ENCODE data around the gene AGTR1. TPM values are rescaled to one million over a fixed set of nuclear protein-coding genes. Genes with fewer than 3 reads are reported as not detected.

Gene AGTR1
- total and polyA plus RNA-seq, 2 of the 13 experiments (the other 11 are each of a cell fraction or from before 2014, with no cell fraction given), result 0.64 to 1.5 TPM

- TF ChIP-seq MAZ (IDR thresholded peaks at IDR 0.05; ENCODE audit: borderline replicate concordance, low read depth, low read length) (no peak), MAZ (CRISPR knock-in tag; IDR thresholded peaks at IDR 0.05; ENCODE audit: low read depth) (peak; percentile 75), RBFOX2 (IDR thresholded peaks at IDR 0.05; ENCODE audit: low read depth, low read length) (peak; percentile 44; the same call in 1 of the 2 replicates), HES4 (CRISPR knock-in tag; IDR thresholded peaks at IDR 0.05; ENCODE audit: borderline replicate concordance) (no peak), FOSL1 (CRISPR knock-in tag; IDR thresholded peaks at IDR 0.05; ENCODE audit: borderline replicate concordance) (no peak), ZNF281 (CRISPR knock-in tag; IDR thresholded peaks at IDR 0.05; ENCODE audit: borderline replicate concordance) (no peak), MEIS1 (CRISPR knock-in tag; IDR thresholded peaks at IDR 0.05; ENCODE audit: borderline replicate concordance) (peak; percentile 72; the same call in 1 of the 2 replicates), ZNF34 (CRISPR knock-in tag; IDR thresholded peaks at IDR 0.05; ENCODE audit: borderline replicate concordance) (0 out of 2 replicates have a peak, but pooled peaks have one; percentile 51), ZNF235 (CRISPR knock-in tag; IDR thresholded peaks at IDR 0.05; ENCODE audit: borderline replicate concordance) (no peak)
- TF ChIP-seq, protein P1, sequence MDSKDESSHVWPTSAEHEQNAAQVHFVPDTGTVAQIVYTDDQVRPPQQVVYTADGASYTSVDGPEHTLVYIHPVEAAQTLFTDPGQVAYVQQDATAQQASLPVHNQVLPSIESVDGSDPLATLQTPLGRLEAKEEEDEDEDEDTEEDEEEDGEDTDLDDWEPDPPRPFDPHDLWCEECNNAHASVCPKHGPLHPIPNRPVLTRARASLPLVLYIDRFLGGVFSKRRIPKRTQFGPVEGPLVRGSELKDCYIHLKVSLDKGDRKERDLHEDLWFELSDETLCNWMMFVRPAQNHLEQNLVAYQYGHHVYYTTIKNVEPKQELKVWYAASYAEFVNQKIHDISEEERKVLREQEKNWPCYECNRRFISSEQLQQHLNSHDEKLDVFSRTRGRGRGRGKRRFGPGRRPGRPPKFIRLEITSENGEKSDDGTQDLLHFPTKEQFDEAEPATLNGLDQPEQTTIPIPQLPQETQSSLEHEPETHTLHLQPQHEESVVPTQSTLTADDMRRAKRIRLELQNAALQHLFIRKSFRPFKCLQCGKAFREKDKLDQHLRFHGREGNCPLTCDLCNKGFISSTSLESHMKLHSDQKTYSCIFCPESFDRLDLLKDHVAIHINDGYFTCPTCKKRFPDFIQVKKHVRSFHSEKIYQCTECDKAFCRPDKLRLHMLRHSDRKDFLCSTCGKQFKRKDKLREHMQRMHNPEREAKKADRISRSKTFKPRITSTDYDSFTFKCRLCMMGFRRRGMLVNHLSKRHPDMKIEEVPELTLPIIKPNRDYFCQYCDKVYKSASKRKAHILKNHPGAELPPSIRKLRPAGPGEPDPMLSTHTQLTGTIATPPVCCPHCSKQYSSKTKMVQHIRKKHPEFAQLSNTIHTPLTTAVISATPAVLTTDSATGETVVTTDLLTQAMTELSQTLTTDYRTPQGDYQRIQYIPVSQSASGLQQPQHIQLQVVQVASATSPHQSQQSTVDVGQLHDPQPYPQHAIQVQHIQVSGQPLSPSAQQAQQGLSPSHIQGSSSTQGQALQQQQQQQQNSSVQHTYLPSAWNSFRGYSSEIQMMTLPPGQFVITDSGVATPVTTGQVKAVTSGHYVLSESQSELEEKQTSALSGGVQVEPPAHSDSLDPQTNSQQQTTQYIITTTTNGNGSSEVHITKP (CRISPR knock-in tag; IDR thresholded peaks at IDR 0.05; ENCODE audit: low read depth), result no peak
- TF ChIP-seq, protein P2, sequence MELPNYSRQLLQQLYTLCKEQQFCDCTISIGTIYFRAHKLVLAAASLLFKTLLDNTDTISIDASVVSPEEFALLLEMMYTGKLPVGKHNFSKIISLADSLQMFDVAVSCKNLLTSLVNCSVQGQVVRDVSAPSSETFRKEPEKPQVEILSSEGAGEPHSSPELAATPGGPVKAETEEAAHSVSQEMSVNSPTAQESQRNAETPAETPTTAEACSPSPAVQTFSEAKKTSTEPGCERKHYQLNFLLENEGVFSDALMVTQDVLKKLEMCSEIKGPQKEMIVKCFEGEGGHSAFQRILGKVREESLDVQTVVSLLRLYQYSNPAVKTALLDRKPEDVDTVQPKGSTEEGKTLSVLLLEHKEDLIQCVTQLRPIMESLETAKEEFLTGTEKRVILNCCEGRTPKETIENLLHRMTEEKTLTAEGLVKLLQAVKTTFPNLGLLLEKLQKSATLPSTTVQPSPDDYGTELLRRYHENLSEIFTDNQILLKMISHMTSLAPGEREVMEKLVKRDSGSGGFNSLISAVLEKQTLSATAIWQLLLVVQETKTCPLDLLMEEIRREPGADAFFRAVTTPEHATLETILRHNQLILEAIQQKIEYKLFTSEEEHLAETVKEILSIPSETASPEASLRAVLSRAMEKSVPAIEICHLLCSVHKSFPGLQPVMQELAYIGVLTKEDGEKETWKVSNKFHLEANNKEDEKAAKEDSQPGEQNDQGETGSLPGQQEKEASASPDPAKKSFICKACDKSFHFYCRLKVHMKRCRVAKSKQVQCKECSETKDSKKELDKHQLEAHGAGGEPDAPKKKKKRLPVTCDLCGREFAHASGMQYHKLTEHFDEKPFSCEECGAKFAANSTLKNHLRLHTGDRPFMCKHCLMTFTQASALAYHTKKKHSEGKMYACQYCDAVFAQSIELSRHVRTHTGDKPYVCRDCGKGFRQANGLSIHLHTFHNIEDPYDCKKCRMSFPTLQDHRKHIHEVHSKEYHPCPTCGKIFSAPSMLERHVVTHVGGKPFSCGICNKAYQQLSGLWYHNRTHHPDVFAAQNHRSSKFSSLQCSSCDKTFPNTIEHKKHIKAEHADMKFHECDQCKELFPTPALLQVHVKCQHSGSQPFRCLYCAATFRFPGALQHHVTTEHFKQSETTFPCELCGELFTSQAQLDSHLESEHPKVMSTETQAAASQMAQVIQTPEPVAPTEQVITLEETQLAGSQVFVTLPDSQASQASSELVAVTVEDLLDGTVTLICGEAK (IDR thresholded peaks at IDR 0.05), result no peak
- TF ChIP-seq, protein P2 (CRISPR knock-in tag; IDR thresholded peaks at IDR 0.05), result no peak
Observed at GRCh38 chr3:148697306-148698189, at the start of gene AGTR1 (continued).
